ENCODE data around the gene PIANP.

PIANP gene

GRCh38 chr12:6698352-6699046 is 2.1 kb downstream of the PIANP start:
- peaks cover 9% of the 10 kb centered on the region for H3K27me3 ChIP-seq (ENCODE audit: insufficient read depth, poor library complexity, severe bottlenecking)
- no peaks in the 10 kb centered on the region for H3K4me1 ChIP-seq (ENCODE audit: insufficient read depth, poor library complexity, severe bottlenecking)
- no peak overlapping the region for H3K27ac ChIP-seq (ENCODE audit: poor library complexity, severe bottlenecking)
- H3K4me3 ChIP-seq (ENCODE audit: severe bottlenecking), result no peak overlapping the region
- no peak for TF ChIP-seq CTCF (IDR thresholded peaks at IDR 0.05; ENCODE audit: poor library complexity, severe bottlenecking)
- H3K36me3 ChIP-seq (ENCODE audit: low read depth), result no peaks in the 10 kb centered on the region
- H3K9me3 ChIP-seq (ENCODE audit: severe bottlenecking), result no peaks in the 10 kb centered on the region
- no peak for ATAC-seq (ENCODE audit: low read depth)
- DNase-seq (ENCODE audit: low spot score), result no peak

- H3K9me3 ChIP-seq (ENCODE audit: severe bottlenecking), result no peaks in the 10 kb centered on the region
- no peaks in the 10 kb centered on the region for H3K4me1 ChIP-seq (ENCODE audit: insufficient read depth, poor library complexity, severe bottlenecking)
- no peak for DNase-seq (ENCODE audit: low spot score)
- no peaks in the 10 kb centered on the region for H3K36me3 ChIP-seq (ENCODE audit: low read depth)
- peaks cover 9% of the 10 kb centered on the region for H3K27me3 ChIP-seq (ENCODE audit: insufficient read depth, poor library complexity, severe bottlenecking)
- H3K27ac ChIP-seq (ENCODE audit: poor library complexity, severe bottlenecking), result no peak overlapping the region
- peak; percentile 52 for TF ChIP-seq CTCF (IDR thresholded peaks at IDR 0.05; ENCODE audit: poor library complexity, severe bottlenecking)
- no peak overlapping the region for H3K4me3 ChIP-seq (ENCODE audit: severe bottlenecking)
- ATAC-seq (ENCODE audit: low read depth), result peak; percentile 79
Measured at GRCh38 chr12:6697584-6698351, 2.8 kb downstream of the PIANP start.

GRCh38 chr12:6696690-6697583 is 3.7 kb downstream of the PIANP start:
- Histone ChIP-seq H3K36me3 (ENCODE audit: low read depth) (no peaks in the 10 kb centered on the region), H3K4me1 (ENCODE audit: insufficient read depth, poor library complexity, severe bottlenecking) (no peaks in the 10 kb centered on the region), H3K4me3 (ENCODE audit: severe bottlenecking) (no peak overlapping the region), H3K27ac (ENCODE audit: poor library complexity, severe bottlenecking) (no peak overlapping the region), H3K9me3 (ENCODE audit: severe bottlenecking) (no peaks in the 10 kb centered on the region), H3K27me3 (ENCODE audit: insufficient read depth, poor library complexity, severe bottlenecking) (peaks cover 9% of the 10 kb centered on the region)
- DNase-seq (ENCODE audit: low spot score), result no peak
- TF ChIP-seq CTCF (IDR thresholded peaks at IDR 0.05; ENCODE audit: poor library complexity, severe bottlenecking), result no peak
- ATAC-seq (ENCODE audit: low read depth), result no peak

GRCh38 chr12:6695313-6696045 is 5.1 kb downstream of the PIANP start:
- TF ChIP-seq CTCF (IDR thresholded peaks at IDR 0.05; ENCODE audit: poor library complexity, severe bottlenecking), result no peak
- Histone ChIP-seq H3K4me1 (ENCODE audit: insufficient read depth, poor library complexity, severe bottlenecking) (peaks cover 3% of the 10 kb centered on the region), H3K27me3 (ENCODE audit: insufficient read depth, poor library complexity, severe bottlenecking) (peaks cover 9% of the 10 kb centered on the region), H3K27ac (ENCODE audit: poor library complexity, severe bottlenecking) (no peak overlapping the region), H3K36me3 (ENCODE audit: low read depth) (no peaks in the 10 kb centered on the region), H3K4me3 (ENCODE audit: severe bottlenecking) (no peak overlapping the region), H3K9me3 (ENCODE audit: severe bottlenecking) (no peaks in the 10 kb centered on the region)
- DNase-seq (ENCODE audit: low spot score), result no peak
- ATAC-seq (ENCODE audit: low read depth), result no peak

All from RWPE2 (cell line).